Peyer's patch (tissue), 4 donors: ENCODE measurements around the gene PHACTR1.

ENCODE experiments used
- POLR2A ChIP-seq, 2 donors: fragments of 450-650 bp; IDR thresholded peaks; one replicate each; pipeline ENCODE4 v1.5.1; 2017; ENCODE audit warnings: antibody characterized with exemption in 2 of 2, mild to moderate bottlenecking in 2 of 2, moderate library complexity in 2 of 2
- TF ChIP-seq, protein P1 (sequence below), 6 experiments: fragments of 450-650 bp in 4 of 6; fragments of 200-600 bp in 2 of 6; sonication (generic) in 1 of 6; IDR thresholded peaks; one replicate each; pipeline ENCODE4 v1.5.1; 2017 to 2019; ENCODE audit warnings: antibody characterized with exemption in 6 of 6, mild to moderate bottlenecking in 3 of 6, moderate library complexity in 1 of 6

- TF ChIP-seq, protein P1, sequence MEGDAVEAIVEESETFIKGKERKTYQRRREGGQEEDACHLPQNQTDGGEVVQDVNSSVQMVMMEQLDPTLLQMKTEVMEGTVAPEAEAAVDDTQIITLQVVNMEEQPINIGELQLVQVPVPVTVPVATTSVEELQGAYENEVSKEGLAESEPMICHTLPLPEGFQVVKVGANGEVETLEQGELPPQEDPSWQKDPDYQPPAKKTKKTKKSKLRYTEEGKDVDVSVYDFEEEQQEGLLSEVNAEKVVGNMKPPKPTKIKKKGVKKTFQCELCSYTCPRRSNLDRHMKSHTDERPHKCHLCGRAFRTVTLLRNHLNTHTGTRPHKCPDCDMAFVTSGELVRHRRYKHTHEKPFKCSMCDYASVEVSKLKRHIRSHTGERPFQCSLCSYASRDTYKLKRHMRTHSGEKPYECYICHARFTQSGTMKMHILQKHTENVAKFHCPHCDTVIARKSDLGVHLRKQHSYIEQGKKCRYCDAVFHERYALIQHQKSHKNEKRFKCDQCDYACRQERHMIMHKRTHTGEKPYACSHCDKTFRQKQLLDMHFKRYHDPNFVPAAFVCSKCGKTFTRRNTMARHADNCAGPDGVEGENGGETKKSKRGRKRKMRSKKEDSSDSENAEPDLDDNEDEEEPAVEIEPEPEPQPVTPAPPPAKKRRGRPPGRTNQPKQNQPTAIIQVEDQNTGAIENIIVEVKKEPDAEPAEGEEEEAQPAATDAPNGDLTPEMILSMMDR (IDR thresholded peaks at IDR 0.05) = no peak
- TF ChIP-seq POLR2A (IDR thresholded peaks at IDR 0.05) = no peak
These were observed 360.6 kb downstream of the PHACTR1 start for GRCh38 chr6:13077117-13077516.
